C4-2B (cell line): ENCODE results near the gene TAF1.

Source experiments
- H3K27ac ChIP-seq: fragments of 450-650 bp; 2 replicates; pipeline ENCODE4 v1.5.1; 2017
- CTCF ChIP-seq: fragments of 450-650 bp; conservative IDR thresholded peaks from 2 replicates; pipeline ENCODE4 v1.5.1; 2017; ENCODE audit warnings: mild to moderate bottlenecking
- ZFX ChIP-seq: fragments of 450-650 bp; IDR thresholded peaks from 2 replicates; pipeline ENCODE4 v1.6.1; 2017

TAF1 gene

GRCh38 chrX:71453056-71453455 lies 86.9 kb downstream of the TAF1 start:
- TF ChIP-seq ZFX (no peak), CTCF (no peak)
- no peak overlapping the region for H3K27ac ChIP-seq

GRCh38 chrX:71454222-71454621 lies 88.1 kb downstream of the TAF1 start:
- TF ChIP-seq ZFX (no peak), CTCF (no peak)
- H3K27ac ChIP-seq, result no peak overlapping the region

GRCh38 chrX:71458866-71459265 lies 92.7 kb downstream of the TAF1 start:
- H3K27ac ChIP-seq, result no peak overlapping the region
- TF ChIP-seq ZFX (no peak), CTCF (no peak)

- no peak overlapping the region for H3K27ac ChIP-seq
- no peak for TF ChIP-seq ZFX
- TF ChIP-seq CTCF, result no peak
These were observed 98.8 kb downstream of the TAF1 start for GRCh38 chrX:71464968-71465367.

GRCh38 chrX:71466979-71467523 lies 100.9 kb downstream of the TAF1 start:
- TF ChIP-seq CTCF, result no peak
- H3K27ac ChIP-seq, result no peak overlapping the region

GRCh38 chrX:71475785-71476540 lies 109.8 kb downstream of the TAF1 start:
- TF ChIP-seq CTCF (no peak), ZFX (no peak)
- H3K27ac ChIP-seq, result no peak overlapping the region

GRCh38 chrX:71482228-71482958 lies 116.2 kb downstream of the TAF1 start:
- TF ChIP-seq ZFX (no peak), CTCF (no peak)
- H3K27ac ChIP-seq, result no peak overlapping the region
